Uterus (tissue), 2 donors: ENCODE data around the gene RNF175.

Experiments used
- CTCF ChIP-seq, 4 experiments: fragments of 200-600 bp in 2 of 4; fragments of 450-650 bp in 2 of 4; sonication (generic) in 2 of 4; IDR thresholded peaks; one replicate each; pipeline ENCODE4 v1.5.1; 2016 to 2019; ENCODE audit warnings: antibody characterized with exemption in 4 of 4, mild to moderate bottlenecking in 2 of 4, moderate library complexity in 1 of 4
- POLR2A ChIP-seq, 2 donors: fragments of 450-650 bp; IDR thresholded peaks; one replicate each; pipeline ENCODE4 v1.6.1; 2016; ENCODE audit warnings: antibody characterized with exemption in 2 of 2, mild to moderate bottlenecking in 1 of 2, moderate library complexity in 1 of 2

DNA sequence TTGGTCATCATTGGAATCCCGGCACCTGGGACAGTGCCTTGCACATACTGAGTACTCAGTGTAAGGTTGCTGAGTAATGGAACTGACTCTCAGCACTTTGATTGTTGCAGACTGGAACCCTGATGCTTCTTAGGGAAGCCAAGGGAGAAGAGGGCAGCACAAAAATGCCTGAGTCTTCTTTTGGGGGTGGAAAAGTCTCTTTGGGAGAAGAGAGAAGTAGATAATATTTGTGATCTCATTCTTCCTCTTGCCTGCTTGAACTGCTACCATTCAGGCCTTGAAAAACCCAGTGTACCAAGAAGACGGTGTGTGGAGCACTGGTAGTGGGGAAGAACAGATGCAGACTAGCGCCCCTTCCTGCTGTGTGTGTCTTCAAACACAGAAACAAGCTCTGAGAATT lies 16.8 kb upstream of the RNF175 start:
- TF ChIP-seq CTCF (IDR thresholded peaks at IDR 0.05) = no peak
- TF ChIP-seq POLR2A (IDR thresholded peaks at IDR 0.05) = no peak
